ENCODE results near the gene ZDHHC3.

The ZDHHC3 gene

GRCh38 chr3:44931791-44932190, 44.2 kb downstream of the ZDHHC3 start:
- no peak overlapping the region for H4K8ac ChIP-seq (ENCODE audit: low read depth, low read length)
- no peak overlapping the region for H3K9ac ChIP-seq (ENCODE audit: low read length)
- no peaks in the 10 kb centered on the region for H3K79me2 ChIP-seq (ENCODE audit: control insufficient read depth, insufficient read depth, low read length, poor library complexity)
- H2AFZ ChIP-seq (ENCODE audit: insufficient read depth, low read length, poor library complexity): no peak overlapping the region
- H4K91ac ChIP-seq (ENCODE audit: low read depth, low read length): no peak overlapping the region
- H3K18ac ChIP-seq (ENCODE audit: low read length): no peak overlapping the region
- DNase-seq: peak; percentile 88 to 91
- no peak overlapping the region for H3K4me2 ChIP-seq (ENCODE audit: low read length)
- peaks cover 0 to 4% of the 10 kb centered on the region in 2 experiments for H3K4me1 ChIP-seq (ENCODE audit: control insufficient read depth in 1 of 2, insufficient read depth in 2 of 2, low read length in 2 of 2)
- H2BK12ac ChIP-seq (ENCODE audit: low read length): no peak overlapping the region
- H4K12ac ChIP-seq (ENCODE audit: low read depth, low read length): no peak overlapping the region
- WGBS (ENCODE audit: extremely low coverage, insufficient coverage, insufficient read length): no CpG with 5 or more reads among the region's 2 CpGs
- H3K4ac ChIP-seq (ENCODE audit: low read depth, low read length): no peak overlapping the region
- no peak overlapping the region for H3K4me3 ChIP-seq (ENCODE audit: low read depth, low read length)
- no peaks in the 10 kb centered on the region for H3K27me3 ChIP-seq (ENCODE audit: insufficient read depth, low read length)
- no peaks in the 10 kb centered on the region for H3K79me1 ChIP-seq (ENCODE audit: low read length)
- no peak overlapping the region for H3K14ac ChIP-seq (ENCODE audit: low read length)
- no peak overlapping the region for H3K27ac ChIP-seq (ENCODE audit: low read depth, low read length)
- H3K9me3 ChIP-seq (ENCODE audit: insufficient read depth, low read depth, low read length): no peaks in the 10 kb centered on the region
- peaks cover 37 to 59% of the 10 kb centered on the region in 2 experiments for H3K36me3 ChIP-seq (ENCODE audit: control insufficient read depth in 1 of 2, insufficient read depth in 2 of 2, low read length in 2 of 2)
- H2BK120ac ChIP-seq (ENCODE audit: insufficient read depth, low read length, poor library complexity): no peak overlapping the region
- no peak overlapping the region for H2AK5ac ChIP-seq (ENCODE audit: low read length)
- H3K23ac ChIP-seq (ENCODE audit: low read length): no peak overlapping the region
- no peak overlapping the region for H2BK5ac ChIP-seq (ENCODE audit: low read depth, low read length, poor library complexity)

GRCh38 chr3:44930911-44931310, 45.1 kb downstream of the ZDHHC3 start:
- Histone ChIP-seq H3K4me3 (ENCODE audit: low read depth, low read length) (no peak overlapping the region), H3K4me2 (ENCODE audit: low read length) (no peak overlapping the region), H3K4ac (ENCODE audit: low read depth, low read length) (no peak overlapping the region), H3K27me3 (ENCODE audit: insufficient read depth, low read length) (no peaks in the 10 kb centered on the region), H2BK120ac (ENCODE audit: insufficient read depth, low read length, poor library complexity) (no peak overlapping the region), H3K9ac (ENCODE audit: low read length) (no peak overlapping the region), H3K23ac (ENCODE audit: low read length) (no peak overlapping the region), H3K4me1 (ENCODE audit: control insufficient read depth in 1 of 2, insufficient read depth in 2 of 2, low read length in 2 of 2) (peaks cover 0 to 4% of the 10 kb centered on the region in 2 experiments), H3K9me3 (ENCODE audit: insufficient read depth, low read depth, low read length) (no peaks in the 10 kb centered on the region), H3K27ac (ENCODE audit: low read depth, low read length) (no peak overlapping the region), H2BK5ac (ENCODE audit: low read depth, low read length, poor library complexity) (no peak overlapping the region), H4K8ac (ENCODE audit: low read depth, low read length) (no peak overlapping the region), H2BK12ac (ENCODE audit: low read length) (no peak overlapping the region), H3K18ac (ENCODE audit: low read length) (no peak overlapping the region), H3K14ac (ENCODE audit: low read length) (no peak overlapping the region), H2AK5ac (ENCODE audit: low read length) (no peak overlapping the region), H3K79me2 (ENCODE audit: control insufficient read depth, insufficient read depth, low read length, poor library complexity) (no peaks in the 10 kb centered on the region), H3K36me3 (ENCODE audit: control insufficient read depth in 1 of 2, insufficient read depth in 2 of 2, low read length in 2 of 2) (peaks cover 43 to 64% of the 10 kb centered on the region in 2 experiments), H4K91ac (ENCODE audit: low read depth, low read length) (no peak overlapping the region), H4K12ac (ENCODE audit: low read depth, low read length) (no peak overlapping the region), H2AFZ (ENCODE audit: insufficient read depth, low read length, poor library complexity) (no peak overlapping the region), H3K79me1 (ENCODE audit: low read length) (no peaks in the 10 kb centered on the region)
- WGBS (ENCODE audit: extremely low coverage, insufficient coverage, insufficient read length): no CpG with 5 or more reads among the region's 2 CpGs
- no peak for DNase-seq

GRCh38 chr3:44929782-44930181, 46.2 kb downstream of the ZDHHC3 start:
- H3K4me3 ChIP-seq (ENCODE audit: low read depth, low read length): no peak overlapping the region
- H2AK5ac ChIP-seq (ENCODE audit: low read length): no peak overlapping the region
- no peak overlapping the region for H3K4ac ChIP-seq (ENCODE audit: low read depth, low read length)
- H3K9ac ChIP-seq (ENCODE audit: low read length): no peak overlapping the region
- no peak overlapping the region for H2BK12ac ChIP-seq (ENCODE audit: low read length)
- no peaks in the 10 kb centered on the region for H3K27me3 ChIP-seq (ENCODE audit: insufficient read depth, low read length)
- H3K18ac ChIP-seq (ENCODE audit: low read length): no peak overlapping the region
- H3K27ac ChIP-seq (ENCODE audit: low read depth, low read length): no peak overlapping the region
- no peak overlapping the region for H4K91ac ChIP-seq (ENCODE audit: low read depth, low read length)
- H4K8ac ChIP-seq (ENCODE audit: low read depth, low read length): no peak overlapping the region
- H3K4me1 ChIP-seq (ENCODE audit: control insufficient read depth in 1 of 2, insufficient read depth in 2 of 2, low read length in 2 of 2): peaks cover 0 to 4% of the 10 kb centered on the region in 2 experiments
- H3K14ac ChIP-seq (ENCODE audit: low read length): no peak overlapping the region
- no peak overlapping the region for H4K12ac ChIP-seq (ENCODE audit: low read depth, low read length)
- no peak for DNase-seq
- no peak overlapping the region for H2BK5ac ChIP-seq (ENCODE audit: low read depth, low read length, poor library complexity)
- no peak overlapping the region for H3K23ac ChIP-seq (ENCODE audit: low read length)
- no peaks in the 10 kb centered on the region for H3K9me3 ChIP-seq (ENCODE audit: insufficient read depth, low read depth, low read length)
- no peak overlapping the region for H2BK120ac ChIP-seq (ENCODE audit: insufficient read depth, low read length, poor library complexity)
- WGBS (ENCODE audit: extremely low coverage, insufficient coverage, insufficient read length): no CpG with 5 or more reads among the region's 5 CpGs
- no peaks in the 10 kb centered on the region for H3K79me2 ChIP-seq (ENCODE audit: control insufficient read depth, insufficient read depth, low read length, poor library complexity)
- H2AFZ ChIP-seq (ENCODE audit: insufficient read depth, low read length, poor library complexity): no peak overlapping the region
- H3K4me2 ChIP-seq (ENCODE audit: low read length): no peak overlapping the region
- no peaks in the 10 kb centered on the region for H3K79me1 ChIP-seq (ENCODE audit: low read length)
- H3K36me3 ChIP-seq (ENCODE audit: control insufficient read depth in 1 of 2, insufficient read depth in 2 of 2, low read length in 2 of 2): peaks cover 45 to 69% of the 10 kb centered on the region in 2 experiments

- Histone ChIP-seq H2BK5ac (ENCODE audit: low read depth, low read length, poor library complexity) (no peak overlapping the region), H4K12ac (ENCODE audit: low read depth, low read length) (no peak overlapping the region), H3K9ac (ENCODE audit: low read length) (no peak overlapping the region), H3K18ac (ENCODE audit: low read length) (no peak overlapping the region), H3K23ac (ENCODE audit: low read length) (no peak overlapping the region), H3K4me3 (ENCODE audit: low read depth, low read length) (no peak overlapping the region), H2AK5ac (ENCODE audit: low read length) (no peak overlapping the region), H3K4me1 (ENCODE audit: control insufficient read depth in 1 of 2, insufficient read depth in 2 of 2, low read length in 2 of 2) (no peaks in the 10 kb centered on the region), H2AFZ (ENCODE audit: insufficient read depth, low read length, poor library complexity) (no peak overlapping the region), H3K79me2 (ENCODE audit: control insufficient read depth, insufficient read depth, low read length, poor library complexity) (no peaks in the 10 kb centered on the region), H3K27ac (ENCODE audit: low read depth, low read length) (no peak overlapping the region), H3K79me1 (ENCODE audit: low read length) (no peaks in the 10 kb centered on the region), H3K4ac (ENCODE audit: low read depth, low read length) (no peak overlapping the region), H3K4me2 (ENCODE audit: low read length) (no peak overlapping the region), H4K91ac (ENCODE audit: low read depth, low read length) (no peak overlapping the region), H3K36me3 (ENCODE audit: control insufficient read depth in 1 of 2, insufficient read depth in 2 of 2, low read length in 2 of 2) (peaks cover 35 to 59% of the 10 kb centered on the region in 2 experiments), H3K27me3 (ENCODE audit: insufficient read depth, low read length) (no peaks in the 10 kb centered on the region), H3K9me3 (ENCODE audit: insufficient read depth, low read depth, low read length) (no peaks in the 10 kb centered on the region), H4K8ac (ENCODE audit: low read depth, low read length) (no peak overlapping the region), H3K14ac (ENCODE audit: low read length) (no peak overlapping the region), H2BK120ac (ENCODE audit: insufficient read depth, low read length, poor library complexity) (no peak overlapping the region), H2BK12ac (ENCODE audit: low read length) (no peak overlapping the region)
- no peak for DNase-seq
- WGBS (ENCODE audit: extremely low coverage, insufficient coverage, insufficient read length): no CpG with 5 or more reads among the region's 7 CpGs
These were observed 48.6 kb downstream of the ZDHHC3 start for GRCh38 chr3:44927371-44927770.
